Measurements from ENCODE around the gene TGFB3. TPM values are rescaled to one million over a fixed set of nuclear protein-coding genes. Genes with fewer than 3 reads are reported as not detected.

The TGFB3 gene
- total and polyA plus RNA-seq, 2 of the 13 experiments (the other 11 are each of a cell fraction or from before 2014, with no cell fraction given) = 1.4 to 2.5 TPM

DNA sequence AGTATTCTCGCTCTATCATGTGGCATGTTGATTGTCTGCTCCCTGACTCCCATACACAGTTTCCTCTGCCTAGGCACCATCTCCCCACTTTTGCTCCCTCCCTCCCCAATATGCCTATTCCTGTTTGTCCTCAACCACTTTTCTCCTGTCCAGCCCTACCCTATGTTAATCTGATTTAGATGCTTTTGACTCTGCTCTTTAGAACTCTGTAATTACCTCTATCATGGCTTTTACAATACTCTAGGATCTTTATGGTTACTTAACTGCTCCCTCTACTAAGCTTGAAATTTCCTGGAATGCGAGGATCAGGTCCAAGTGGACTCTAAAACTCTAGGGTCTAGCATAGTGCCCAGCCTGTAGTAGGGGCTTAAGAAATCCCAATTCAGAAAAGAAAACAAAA is 68.6 kb downstream of the TGFB3 start:
- no TSS peak for BruUV-seq (replicated peaks)
- FAIRE-seq (no peak), DNase-seq (ENCODE audit: low spot score) (no peak), ATAC-seq (no peak)
- peaks cover 7% of the 10 kb centered on the region for H3K4me1 ChIP-seq (ENCODE audit: insufficient read depth, low read length)
- no peaks in the 10 kb centered on the region for H3K27me3 ChIP-seq (ENCODE audit: control insufficient read depth in 1 of 2, insufficient read depth in 2 of 2, low read length in 2 of 2)
- H3K4me3 ChIP-seq (replicated peaks in 1 of 3; ENCODE audit: insufficient read depth in 1 of 3, low read depth in 2 of 3, low read length in 3 of 3) = no peak overlapping the region
- H3K4me2 ChIP-seq (ENCODE audit: low read depth, low read length) = no peak overlapping the region
- intact Hi-C loops (cut with micrococcal nuclease; ENCODE audit: unreplicated experiment) = no loop called here
- no peak overlapping the region for H3K9ac ChIP-seq (ENCODE audit: insufficient read depth, low read depth, low read length)
- H2AFZ ChIP-seq (ENCODE audit: low read length) = no peak overlapping the region
- H4K20me1 ChIP-seq (ENCODE audit: insufficient read depth, low read length) = no peaks in the 10 kb centered on the region
- no peaks in the 10 kb centered on the region for H3K9me3 ChIP-seq (ENCODE audit: low read length)
- WGBS (ENCODE audit: low lambda C conversion rate) = 95% methylated on average over 2 of the region's 2 CpGs
- ChIA-PET POLR2A (no interaction called here), CTCF (ENCODE audit: low intra/inter-chr PET ratio, low total read pairs) (no interaction called here)
- H3K27ac ChIP-seq (ENCODE audit: extremely low read length, insufficient read depth, low read length) = no peak overlapping the region
- in situ Hi-C loops (cut with HindIII; ENCODE audit: extremely low pct_ligation_motif_present, low pct_unique_long_range_greater_than_20kb) = no loop called here
- peaks cover 0 to under 1% of the 10 kb centered on the region in 2 experiments; a peak in 2 of 5 replicates for H3K36me3 ChIP-seq (replicated peaks in 1 of 2; ENCODE audit: control insufficient read depth in 1 of 2, insufficient read depth in 2 of 2, low read length in 2 of 2)
- no peaks in the 10 kb centered on the region for H3K79me2 ChIP-seq (ENCODE audit: insufficient read depth, low read length)
- TF ChIP-seq IKZF1 (IDR thresholded peaks at IDR 0.05) = no peak
- TF ChIP-seq TMF1 (CRISPR knock-in tag; IDR thresholded peaks at IDR 0.05; ENCODE audit: low read depth) = no peak
- no peak for TF ChIP-seq THAP11 (CRISPR knock-in tag; IDR thresholded peaks at IDR 0.05)
- TF ChIP-seq ZFP41 (CRISPR knock-in tag; IDR thresholded peaks at IDR 0.05; ENCODE audit: borderline replicate concordance) = no peak
- TF ChIP-seq ZNF646 (CRISPR knock-in tag; IDR thresholded peaks at IDR 0.05) = no peak
- TF ChIP-seq ZNF816 (CRISPR knock-in tag; IDR thresholded peaks at IDR 0.05; ENCODE audit: borderline replicate concordance) = no peak
- no peak for TF ChIP-seq MED13 (CRISPR knock-in tag; IDR thresholded peaks at IDR 0.05)
- no peak for TF ChIP-seq MTA1 (CRISPR knock-in tag; IDR thresholded peaks at IDR 0.05; ENCODE audit: borderline replicate concordance)
- TF ChIP-seq ATF3 (CRISPR knock-in tag; IDR thresholded peaks at IDR 0.05) = no peak
- no peak for TF ChIP-seq CBX1 (IDR thresholded peaks at IDR 0.05; ENCODE audit: low read depth)
- TF ChIP-seq BRF2 (CRISPR knock-in tag; IDR thresholded peaks at IDR 0.05) = no peak
- TF ChIP-seq MZF1 (CRISPR knock-in tag; IDR thresholded peaks at IDR 0.05; ENCODE audit: borderline replicate concordance) = no peak
- no peak for TF ChIP-seq ZBTB39 (CRISPR knock-in tag; IDR thresholded peaks at IDR 0.05)
- no peak for TF ChIP-seq GMEB2 (CRISPR knock-in tag; IDR thresholded peaks at IDR 0.05; ENCODE audit: low read depth)
- TF ChIP-seq CCDC6 (CRISPR knock-in tag; IDR thresholded peaks at IDR 0.05) = no peak
